IMR-90 (cell line): Measurements from ENCODE around the gene CYP51A1. TPM values are rescaled to one million over a fixed set of nuclear protein-coding genes. Genes with fewer than 3 reads are reported as not detected.

ENCODE experiments used
- ATAC-seq: fragments of 200-7000 bp; cut with Tn5 transposase; 2 replicates; pipeline ENCODE4 v1.9.1; 2020; ENCODE audit warnings: low read depth, mild to moderate bottlenecking, moderate library complexity
- BruUV-seq: library from RNA; stranded (reverse); fragments of 400-500 nt; replicated peaks from 2 replicates; lab custom pipeline; 2021; lab: Mats Ljungman, UMichigan
- CTCF ChIA-PET: fragments of 300-600 bp; formaldehyde crosslinking; extraction: SDS; loops from one replicate; lab custom pipeline; 2021; ENCODE audit warnings: antibody characterized with exemption; lab: Yijun Ruan, JAX
- POLR2A ChIA-PET: fragments of 300-600 bp; sonication (Branson Sonifier 250); formaldehyde crosslinking; loops from one replicate; lab custom pipeline; 2022; ENCODE audit warnings: antibody characterized with exemption; ENCODE audit not compliant: unreplicated experiment; lab: Charles Lee
- DNase-seq: peaks from one replicate; pipeline ENCODE4 v3.0.0; 2013
- H2AFZ ChIP-seq: replicated peaks from 2 replicates; pipeline ENCODE3; 2013; ENCODE audit warnings: low read length, mild to moderate bottlenecking; ENCODE audit not compliant: poor library complexity
- H2AK5ac ChIP-seq: 2 replicates; pipeline ENCODE4 v1.6.1; 2013; ENCODE audit warnings: low read depth, low read length, inconsistent platforms
- H2AK9ac ChIP-seq: replicated peaks from 2 replicates; pipeline ENCODE3; 2013; ENCODE audit warnings: mild to moderate bottlenecking, low read depth, low read length, moderate library complexity; ENCODE audit not compliant: poor library complexity
- H2BK120ac ChIP-seq: 2 replicates; pipeline ENCODE4 v1.6.1; 2013; ENCODE audit warnings: low read depth, low read length, inconsistent platforms
- H2BK15ac ChIP-seq: 3 replicates; pipeline ENCODE4 v1.6.1; 2013; ENCODE audit warnings: low read depth, low read length, inconsistent platforms
- H2BK20ac ChIP-seq: 2 replicates; pipeline ENCODE4 v1.6.1; 2013; ENCODE audit warnings: low read depth, mild to moderate bottlenecking, inconsistent platforms, low read length, moderate library complexity
- H2BK5ac ChIP-seq: 2 replicates; pipeline ENCODE4 v1.6.1; 2013; ENCODE audit warnings: mild to moderate bottlenecking, low read depth, low read length, inconsistent platforms; ENCODE audit not compliant: poor library complexity, severe bottlenecking
- H3K14ac ChIP-seq: replicated peaks from 2 replicates; pipeline ENCODE4 v1.6.1; 2013; ENCODE audit warnings: low read depth, low read length, inconsistent platforms
- H3K18ac ChIP-seq: 2 replicates; pipeline ENCODE4 v1.6.1; 2013; ENCODE audit warnings: low read depth, low read length, control low read depth
- H3K23ac ChIP-seq: 2 replicates; pipeline ENCODE4 v1.6.1; 2013; ENCODE audit warnings: low read depth, low read length, inconsistent platforms
- H3K27ac ChIP-seq: 2 replicates; pipeline ENCODE4 v1.5.1; 2013; ENCODE audit warnings: mild to moderate bottlenecking, control low read depth, low read length; ENCODE audit not compliant: insufficient read depth
- H3K27me3 ChIP-seq: 2 replicates; pipeline ENCODE4 v1.6.1; 2013; ENCODE audit warnings: low read length; ENCODE audit not compliant: control insufficient read depth, insufficient read depth
- H3K36me3 ChIP-seq: 2 replicates; pipeline ENCODE4 v1.6.1; 2013; ENCODE audit warnings: low read length, mixed read lengths; ENCODE audit not compliant: control insufficient read depth, insufficient read depth
- H3K4ac ChIP-seq: 2 replicates; pipeline ENCODE4 v1.6.1; 2013; ENCODE audit warnings: low read depth, low read length, inconsistent platforms
- H3K4me1 ChIP-seq: 2 replicates; pipeline ENCODE4 v1.6.1; 2013; ENCODE audit warnings: low read length, mixed read lengths; ENCODE audit not compliant: control insufficient read depth, insufficient read depth
- H3K4me2 ChIP-seq: 2 replicates; pipeline ENCODE4 v1.6.1; 2013; ENCODE audit warnings: low read depth, mild to moderate bottlenecking, control low read depth, low read length, moderate library complexity
- H3K4me3 ChIP-seq: 2 replicates; pipeline ENCODE4 v1.5.1; 2013; ENCODE audit warnings: low read depth, mild to moderate bottlenecking, control low read depth, low read length, moderate library complexity; ENCODE audit not compliant: insufficient read depth
- H3K56ac ChIP-seq: 2 replicates; pipeline ENCODE4 v1.6.1; 2013; ENCODE audit warnings: low read length, inconsistent platforms; ENCODE audit not compliant: insufficient read depth; ENCODE audit errors: extremely low read depth
- H3K79me1 ChIP-seq, 2 experiments: 2 replicates each; pipeline ENCODE4 v1.6.1; 2013; ENCODE audit warnings: low read length in 2 of 2, inconsistent platforms in 1 of 2, low read depth in 1 of 2
- H3K9ac ChIP-seq: 2 replicates; pipeline ENCODE4 v1.6.1; 2013; ENCODE audit warnings: low read depth, low read length, control low read depth
- H3K9me1 ChIP-seq: 2 replicates; pipeline ENCODE4 v1.6.1; 2013; ENCODE audit warnings: low read length, inconsistent platforms; ENCODE audit not compliant: insufficient read depth
- H3K9me3 ChIP-seq: 2 replicates; pipeline ENCODE4 v1.6.1; 2013; ENCODE audit warnings: low read length; ENCODE audit not compliant: control insufficient read depth, insufficient read depth
- H4K20me1 ChIP-seq: 2 replicates; pipeline ENCODE4 v1.6.1; 2013; ENCODE audit warnings: low read length, inconsistent platforms; ENCODE audit not compliant: insufficient read depth
- H4K5ac ChIP-seq: 2 replicates; pipeline ENCODE4 v1.6.1; 2013; ENCODE audit warnings: mild to moderate bottlenecking, low read depth, low read length, control low read depth
- H4K8ac ChIP-seq, 2 experiments: 2 replicates each; pipeline ENCODE4 v1.6.1; 2013; ENCODE audit warnings: low read depth in 2 of 2, low read length in 2 of 2, control low read depth in 1 of 2, inconsistent platforms in 1 of 2
- H4K91ac ChIP-seq: 2 replicates; pipeline ENCODE4 v1.6.1; 2013; ENCODE audit warnings: low read depth, low read length, inconsistent platforms; ENCODE audit not compliant: insufficient read depth
- CEBPB ChIP-seq: IDR thresholded peaks from 2 replicates; pipeline ENCODE4 v1.6.1; 2012; ENCODE audit warnings: low read depth, low read length, improper control_type of control experiment
- FOS ChIP-seq: fragments of 150-350 bp; IDR thresholded peaks from 2 replicates; pipeline ENCODE4 v1.6.1; 2016; ENCODE audit warnings: low read depth, low read length
- MAFK ChIP-seq: IDR thresholded peaks from 2 replicates; pipeline ENCODE4 v1.6.1; 2012; ENCODE audit warnings: low read depth, low read length, improper control_type of control experiment
- MAZ ChIP-seq: IDR thresholded peaks from 2 replicates; pipeline ENCODE4 v1.6.1; 2012; ENCODE audit warnings: low read depth, mild to moderate bottlenecking, low read length, improper control_type of control experiment, moderate library complexity, borderline replicate concordance
- MXI1 ChIP-seq: IDR thresholded peaks from 2 replicates; pipeline ENCODE4 v1.6.1; 2012; ENCODE audit warnings: low read depth, mild to moderate bottlenecking, low read length, moderate library complexity, borderline replicate concordance
- NFE2L2 ChIP-seq: fragments of 150-350 bp; IDR thresholded peaks from 2 replicates; pipeline ENCODE4 v1.6.1; 2016; ENCODE audit warnings: low read depth, mild to moderate bottlenecking, low read length
- RCOR1 ChIP-seq: IDR thresholded peaks from 2 replicates; pipeline ENCODE4 v1.6.1; 2012; ENCODE audit warnings: mild to moderate bottlenecking, low read length, improper control_type of control experiment; ENCODE audit not compliant: insufficient replicate concordance
- SMC3 ChIP-seq: fragments of 150-350 bp; IDR thresholded peaks from 2 replicates; pipeline ENCODE4 v1.6.1; 2016; ENCODE audit warnings: low read depth, mild to moderate bottlenecking, antibody characterized with exemption, low read length, moderate library complexity
- WGBS, 2 experiments: methylation state at CpG; one replicate each; pipeline versions ENCODE4 v1.1.5 to v1.1.7; 2013; ENCODE audit warnings: missing lambda C conversion rate in 2 of 2; ENCODE audit not compliant: insufficient read length in 1 of 2; ENCODE audit errors: extremely low coverage in 2 of 2; 5-methylcytosine and 5-hydroxymethylcytosine counted together
- dilution Hi-C: fragments of 300-500 bp; cut with HindIII; formaldehyde crosslinking; loops from one replicate; pipeline ENCODE4 v1.14.3; 2018; ENCODE audit warnings: low sequenced_read_pairs; ENCODE audit not compliant: unreplicated experiment
- in situ Hi-C: fragments of 300-500 bp; cut with MboI; formaldehyde crosslinking; loops from 3 replicates; pipeline ENCODE4 v1.14.3; 2019; ENCODE audit warnings: low sequenced_read_pairs, inconsistent platforms, mixed read lengths
- intact Hi-C: fragments of 100-400 bp; cut with micrococcal nuclease; formaldehyde crosslinking; loops from 2 replicates; pipeline ENCODE4 v1.10.0; 2022
- polyA plus RNA-seq, 3 experiments: library from polyadenylated mRNA; depleted of rRNA; stranded (reverse); fragments of >200 nt; gene quantifications; 2 replicates each; pipeline ENCODE4 v1.2.3, GENCODE V29; 2012; ENCODE audit warnings: low replicate concordance in 1 of 3
- total RNA-seq: library from RNA; depleted of rRNA; stranded (reverse); fragments of >200 nt; gene quantifications from 2 replicates; pipeline ENCODE4 v1.2.3, GENCODE V29; 2012
- TF ChIP-seq, protein P1 (sequence below): fragments of 150-350 bp; IDR thresholded peaks from 2 replicates; pipeline ENCODE4 v1.6.1; 2017; ENCODE audit warnings: mild to moderate bottlenecking, antibody characterized with exemption, low read length, low read depth
- TF ChIP-seq, protein P2 (sequence below): conservative IDR thresholded peaks from 2 replicates; pipeline ENCODE4 v1.5.1; 2012; ENCODE audit warnings: mild to moderate bottlenecking, low read depth, low read length, improper control_type of control experiment

The CYP51A1 gene
- total and polyA plus RNA-seq, 2 of the 4 experiments (the other 2 are of a cell fraction), result 12.1 to 76.4 TPM

DNA sequence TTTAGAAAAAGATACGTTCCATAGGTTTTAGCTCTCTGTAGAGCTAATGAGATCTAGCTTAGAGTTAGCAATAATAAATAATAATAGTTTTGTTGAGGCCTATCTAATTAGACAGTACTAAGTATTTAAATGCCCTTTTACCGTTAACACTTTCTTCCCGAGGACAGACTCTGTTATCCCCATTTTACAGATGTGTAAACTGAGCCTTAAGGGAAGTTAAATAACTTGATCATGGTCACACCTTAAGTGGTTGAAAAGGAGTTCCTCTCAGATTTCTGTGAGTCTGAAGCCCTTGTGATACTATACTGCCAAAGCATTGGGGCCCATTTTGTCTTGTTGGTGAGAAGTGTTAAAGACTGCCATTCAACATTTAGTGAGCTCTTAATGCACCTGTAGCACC is 61.6 kb downstream of the CYP51A1 start:
- TF ChIP-seq, protein P1, sequence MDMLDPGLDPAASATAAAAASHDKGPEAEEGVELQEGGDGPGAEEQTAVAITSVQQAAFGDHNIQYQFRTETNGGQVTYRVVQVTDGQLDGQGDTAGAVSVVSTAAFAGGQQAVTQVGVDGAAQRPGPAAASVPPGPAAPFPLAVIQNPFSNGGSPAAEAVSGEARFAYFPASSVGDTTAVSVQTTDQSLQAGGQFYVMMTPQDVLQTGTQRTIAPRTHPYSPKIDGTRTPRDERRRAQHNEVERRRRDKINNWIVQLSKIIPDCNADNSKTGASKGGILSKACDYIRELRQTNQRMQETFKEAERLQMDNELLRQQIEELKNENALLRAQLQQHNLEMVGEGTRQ, result no peak
- TF ChIP-seq RCOR1 (no peak), MAFK (no peak), MAZ (no peak), SMC3 (no peak), FOS (no peak), MXI1 (no peak), CEBPB (no peak), NFE2L2 (no peak)
- TF ChIP-seq, protein P2, sequence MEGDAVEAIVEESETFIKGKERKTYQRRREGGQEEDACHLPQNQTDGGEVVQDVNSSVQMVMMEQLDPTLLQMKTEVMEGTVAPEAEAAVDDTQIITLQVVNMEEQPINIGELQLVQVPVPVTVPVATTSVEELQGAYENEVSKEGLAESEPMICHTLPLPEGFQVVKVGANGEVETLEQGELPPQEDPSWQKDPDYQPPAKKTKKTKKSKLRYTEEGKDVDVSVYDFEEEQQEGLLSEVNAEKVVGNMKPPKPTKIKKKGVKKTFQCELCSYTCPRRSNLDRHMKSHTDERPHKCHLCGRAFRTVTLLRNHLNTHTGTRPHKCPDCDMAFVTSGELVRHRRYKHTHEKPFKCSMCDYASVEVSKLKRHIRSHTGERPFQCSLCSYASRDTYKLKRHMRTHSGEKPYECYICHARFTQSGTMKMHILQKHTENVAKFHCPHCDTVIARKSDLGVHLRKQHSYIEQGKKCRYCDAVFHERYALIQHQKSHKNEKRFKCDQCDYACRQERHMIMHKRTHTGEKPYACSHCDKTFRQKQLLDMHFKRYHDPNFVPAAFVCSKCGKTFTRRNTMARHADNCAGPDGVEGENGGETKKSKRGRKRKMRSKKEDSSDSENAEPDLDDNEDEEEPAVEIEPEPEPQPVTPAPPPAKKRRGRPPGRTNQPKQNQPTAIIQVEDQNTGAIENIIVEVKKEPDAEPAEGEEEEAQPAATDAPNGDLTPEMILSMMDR, result no peak
- 100% methylated on average over 1 of the region's 3 CpGs; no CpG with 5 or more reads in 1 of the 2 experiments for WGBS, 2 experiments
- DNase-seq, result no peak

More for the DNA sequence above, 61.6 kb downstream of the CYP51A1 start:
- no peak for ATAC-seq
- Histone ChIP-seq H4K20me1 (no peaks in the 10 kb centered on the region), H3K4ac (no peak overlapping the region), H3K4me2 (no peak overlapping the region), H3K4me1 (no peaks in the 10 kb centered on the region), H2AK9ac (no peak overlapping the region), H3K9me1 (no peaks in the 10 kb centered on the region), H3K79me1 (no peaks in the 10 kb centered on the region), H4K91ac (no peak overlapping the region), H2BK15ac (no peak overlapping the region), H3K23ac (no peak overlapping the region), H3K27me3 (no peaks in the 10 kb centered on the region), H3K9me3 (no peaks in the 10 kb centered on the region), H2AK5ac (no peak overlapping the region), H2AFZ (no peak overlapping the region), H2BK20ac (no peak overlapping the region), H2BK5ac (no peak overlapping the region), H2BK120ac (no peak overlapping the region), H3K14ac (no peak overlapping the region), H3K18ac (no peak overlapping the region), H3K27ac (no peak overlapping the region), H3K36me3 (peaks cover 8% of the 10 kb centered on the region), H3K56ac (no peak overlapping the region), H4K8ac (no peak overlapping the region), H3K9ac (no peak overlapping the region), H3K4me3 (no peak overlapping the region), H4K5ac (no peak overlapping the region)
- dilution Hi-C loops, result no loop called here
- ChIA-PET POLR2A (no interaction called here), CTCF (no interaction called here)
- in situ Hi-C loops, result no loop called here
- BruUV-seq, result no TSS peak
- intact Hi-C loops, result no loop called here
